Neural progenitor cell (in vitro differentiated cells): Measurements from ENCODE around the gene BEND6.

ENCODE experiments used
- CTCF ChIP-seq: fragments of 200-600 bp; sonication (generic); IDR thresholded peaks from 2 replicates; pipeline ENCODE4 v1.5.1; 2017; ENCODE audit warnings: antibody characterized with exemption, mild to moderate bottlenecking
- EZH2 ChIP-seq: fragments of 200-600 bp; sonication (generic); IDR thresholded peaks from 2 replicates; pipeline ENCODE4 v1.6.1; 2017; ENCODE audit warnings: antibody characterized with exemption, mild to moderate bottlenecking, moderate library complexity
- EZH2phosphoT487 ChIP-seq: fragments of 200-600 bp; sonication (generic); IDR thresholded peaks from 2 replicates; pipeline ENCODE4 v1.6.1; 2017; ENCODE audit warnings: antibody characterized with exemption

- TF ChIP-seq CTCF (no peak), EZH2phosphoT487 (no peak), EZH2 (no peak)
Observed at GRCh38 chr6:57024775-57025174, 69.9 kb downstream of the BEND6 start.
